Spleen (tissue), 7 donors: ENCODE results near the gene ANKRD66.

Experiments used
- CTCF ChIP-seq, 11 experiments: fragments of 200-600 bp in 7 of 11; fragments of 450-650 bp in 4 of 11; sonication (generic) in 4 of 11; IDR thresholded peaks in 8 of 11; conservative IDR thresholded peaks in 3 of 11; 1 replicate in 7 of 11; 2 replicates in 4 of 11; pipeline versions ENCODE4 v1.4.0 to v1.8.0; 2016 to 2021; ENCODE audit warnings: antibody characterized with exemption in 11 of 11, inconsistent platforms in 4 of 11, mild to moderate bottlenecking in 1 of 11
- POLR2A ChIP-seq, 3 donors: fragments of 450-650 bp; IDR thresholded peaks; one replicate each; pipeline ENCODE4 v1.5.1; 2017; ENCODE audit warnings: antibody characterized with exemption in 3 of 3, mild to moderate bottlenecking in 1 of 3
- donor health status: DM: no; HTN: no; CAD: no; lungs with moderate emphysema.
- donor health status: DM: no; HTN: no; CAD: no.
- donor health status: DM: no; HTN: no; CAD: no.

GRCh38 chr6:46715141-46715540, 31.6 kb upstream of the ANKRD66 start:
- TF ChIP-seq POLR2A (IDR thresholded peaks at IDR 0.05): no peak
- no peak for TF ChIP-seq CTCF (IDR thresholded peaks at IDR 0.05 in 8 of 11, conservative IDR thresholded peaks at IDR 0.05 in 3 of 11)
